WTC11 (cell line): ENCODE data around the gene FKBP14. TPM values are rescaled to one million over a fixed set of nuclear protein-coding genes. Genes with fewer than 3 reads are reported as not detected.

ENCODE experiments used
- ATAC-seq: fragments of 200-7000 bp; cut with Tn5 transposase; 2 replicates; pipeline ENCODE4 v1.10.0; 2021; ENCODE audit warnings: mild to moderate bottlenecking, moderate library complexity
- CTCF ChIA-PET: fragments of 300-600 bp; sonication (Branson Sonifier 250); formaldehyde crosslinking; loops from one replicate; lab custom pipeline; 2021; ENCODE audit warnings: antibody characterized with exemption; lab: Charles Lee
- POLR2A ChIA-PET: fragments of 350-600 bp; sonication (Branson Sonifier 250); formaldehyde crosslinking; loops from one replicate; lab custom pipeline; 2021; ENCODE audit warnings: antibody characterized with exemption; lab: Charles Lee
- DNase-seq: peaks from one replicate; pipeline ENCODE4 v3.0.0; 2021; ENCODE audit warnings: low spot score
- H3K27ac Mint-ChIP-seq: 2 replicates; pipeline ENCODE4 v1.8.0; 2021; ENCODE audit warnings: mixed read lengths
- H3K27me3 Mint-ChIP-seq: 2 replicates; pipeline ENCODE4 v1.8.0; 2021; ENCODE audit warnings: low read depth, mild to moderate bottlenecking, moderate library complexity, mixed read lengths
- H3K36me3 Mint-ChIP-seq: 2 replicates; pipeline ENCODE4 v1.8.0; 2021; ENCODE audit warnings: mixed read lengths
- H3K4me1 Mint-ChIP-seq: 2 replicates; pipeline ENCODE4 v1.8.0; 2022; ENCODE audit warnings: mixed read lengths
- H3K4me3 Mint-ChIP-seq: 2 replicates; pipeline ENCODE4 v1.8.0; 2021; ENCODE audit warnings: mild to moderate bottlenecking, moderate library complexity, mixed read lengths
- H3K9me3 Mint-ChIP-seq: 2 replicates; pipeline ENCODE4 v1.8.0; 2021; ENCODE audit warnings: mixed read lengths
- AFF4 ChIP-seq: sonication (generic); formaldehyde crosslinking; IDR thresholded peaks from 2 replicates; pipeline ENCODE4 v1.8.1; 2023; ENCODE audit warnings: mild to moderate bottlenecking, missing genetic modification reagents, borderline replicate concordance
- AR ChIP-seq: fragments of 250-450 bp; sonication (Bioruptor Pico); IDR thresholded peaks from 2 replicates; pipeline ENCODE4 v1.9.0; 2021; ENCODE audit warnings: mild to moderate bottlenecking
- ATF2 ChIP-seq: sonication (generic); formaldehyde crosslinking; IDR thresholded peaks from 2 replicates; pipeline ENCODE4 v1.8.1; 2022; ENCODE audit warnings: low read depth, missing genetic modification reagents, borderline replicate concordance
- ERG ChIP-seq: fragments of 250-450 bp; sonication (Bioruptor Pico); IDR thresholded peaks from 2 replicates; pipeline ENCODE4 v1.8.0; 2021; ENCODE audit warnings: mild to moderate bottlenecking
- KAT7 ChIP-seq: sonication (generic); formaldehyde crosslinking; IDR thresholded peaks from 2 replicates; pipeline ENCODE4 v1.8.1; 2023; ENCODE audit warnings: missing genetic modification reagents, mild to moderate bottlenecking, borderline replicate concordance
- MXD4 ChIP-seq: fragments of 250-450 bp; sonication (Bioruptor Pico); IDR thresholded peaks from 2 replicates; pipeline ENCODE4 v1.8.0; 2021; ENCODE audit warnings: mild to moderate bottlenecking, moderate library complexity, borderline replicate concordance
- MYBL2 ChIP-seq: sonication (generic); formaldehyde crosslinking; IDR thresholded peaks from 2 replicates; pipeline ENCODE4 v1.8.1; 2023; ENCODE audit warnings: mild to moderate bottlenecking, moderate library complexity, missing genetic modification reagents
- PRRX2 ChIP-seq: fragments of 250-450 bp; sonication (Bioruptor Pico); IDR thresholded peaks from 2 replicates; pipeline ENCODE4 v1.8.0; 2021; ENCODE audit warnings: mild to moderate bottlenecking
- SP1 ChIP-seq: sonication (generic); formaldehyde crosslinking; conservative IDR thresholded peaks from 2 replicates; pipeline ENCODE4 v1.8.1; 2022; ENCODE audit warnings: missing genetic modification reagents
- TEAD4 ChIP-seq: sonication (generic); formaldehyde crosslinking; IDR thresholded peaks from 2 replicates; pipeline ENCODE4 v1.8.0; 2022; ENCODE audit warnings: mild to moderate bottlenecking, missing genetic modification reagents
- ZNF121 ChIP-seq: sonication (generic); formaldehyde crosslinking; IDR thresholded peaks from 2 replicates; pipeline ENCODE4 v1.8.0; 2023; ENCODE audit warnings: missing genetic modification reagents
- ZNF232 ChIP-seq: sonication (generic); formaldehyde crosslinking; IDR thresholded peaks from 2 replicates; pipeline ENCODE4 v1.8.0; 2022; ENCODE audit warnings: mild to moderate bottlenecking, missing genetic modification reagents
- ZNF281 ChIP-seq: sonication (generic); formaldehyde crosslinking; IDR thresholded peaks from 2 replicates; pipeline ENCODE4 v1.8.0; 2023; ENCODE audit warnings: mild to moderate bottlenecking, missing genetic modification reagents
- ZNF396 ChIP-seq: fragments of 250-450 bp; sonication (Bioruptor Pico); IDR thresholded peaks from 2 replicates; pipeline ENCODE4 v1.8.0; 2021; ENCODE audit warnings: mild to moderate bottlenecking, moderate library complexity, borderline replicate concordance
- ZNF416 ChIP-seq: fragments of 250-450 bp; sonication (Bioruptor Pico); IDR thresholded peaks from 2 replicates; pipeline ENCODE4 v1.9.0; 2021; ENCODE audit warnings: mild to moderate bottlenecking, inconsistent platforms
- total RNA-seq: library from RNA; stranded (reverse); gene quantifications from 3 replicates; pipeline ENCODE4 v1.2.3, GENCODE V29; 2021

The FKBP14 gene
- total RNA-seq, 1 experiment from 2014 or later: 23.0 TPM

- TF ChIP-seq ZNF416 (no peak), ATF2 (no peak), AR (CRISPR knock-in tag) (no peak), ERG (CRISPR knock-in tag) (no peak), ZNF281 (CRISPR knock-in tag) (no peak)
- TF ChIP-seq, all 79 proteins: peak for 0
Observed at GRCh38 chr7:29976673-29977415, 49.7 kb downstream of the FKBP14 start (continued).

GRCh38 chr7:29976266-29976665 is 50.2 kb downstream of the FKBP14 start:
- TF ChIP-seq MXD4 (CRISPR knock-in tag) (no peak), ZNF232 (CRISPR knock-in tag) (no peak), KAT7 (CRISPR knock-in tag) (no peak), ZNF121 (no peak), ZNF396 (CRISPR knock-in tag) (no peak), PRRX2 (no peak), TEAD4 (no peak), SP1 (CRISPR knock-in tag) (no peak), AFF4 (CRISPR knock-in tag) (no peak), MYBL2 (CRISPR knock-in tag) (no peak)
- CTCF ChIA-PET: no interaction called here
- Mint-ChIP-seq H3K4me1 (peaks cover 10% of the 10 kb centered on the region; the same call in 1 of the 2 replicates), H3K9me3 (no peaks in the 10 kb centered on the region), H3K36me3 (no peaks in the 10 kb centered on the region), H3K27me3 (no peaks in the 10 kb centered on the region), H3K4me3 (no peak overlapping the region), H3K27ac (no peak overlapping the region)
- ATAC-seq: no peak
- POLR2A ChIA-PET: interaction anchor here (1.6 kb wide), 1 partner anchor 14 kb away, joined by 4 read pairs; the partner anchor contains the start of gene SCRN1
- no peak for DNase-seq
